GM12873 (cell line): ENCODE results near the gene POLR2B.

Experiments used
- TF ChIP-seq, protein P1 (sequence below): IDR thresholded peaks from 2 replicates; pipeline ENCODE4 v1.5.1; 2012; ENCODE audit warnings: low read depth, mild to moderate bottlenecking, moderate library complexity, low read length, control low read depth; ENCODE audit not compliant: insufficient read depth; ENCODE audit errors: missing control alignments

The POLR2B gene

DNA sequence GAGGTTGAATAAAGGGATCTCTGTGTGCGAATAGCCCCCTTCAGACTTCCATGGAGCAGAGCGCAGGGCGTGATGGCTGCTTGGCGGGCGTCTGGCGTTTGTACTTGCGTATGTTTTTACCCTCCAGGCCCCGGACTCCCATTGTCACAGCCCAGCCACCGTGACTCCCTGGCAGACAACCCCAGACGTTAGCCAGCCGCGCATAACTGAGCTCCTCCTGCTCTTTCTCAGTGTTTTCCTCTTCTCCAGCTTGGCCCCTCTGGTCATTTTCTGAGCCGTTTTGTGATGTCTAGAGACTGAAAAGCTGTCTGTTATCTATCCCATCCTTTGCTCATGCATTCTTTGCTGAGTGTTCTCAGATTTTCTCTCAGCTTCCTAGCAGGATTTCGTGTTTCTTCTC lies 77.2 kb downstream of the POLR2B start:
- TF ChIP-seq, protein P1, sequence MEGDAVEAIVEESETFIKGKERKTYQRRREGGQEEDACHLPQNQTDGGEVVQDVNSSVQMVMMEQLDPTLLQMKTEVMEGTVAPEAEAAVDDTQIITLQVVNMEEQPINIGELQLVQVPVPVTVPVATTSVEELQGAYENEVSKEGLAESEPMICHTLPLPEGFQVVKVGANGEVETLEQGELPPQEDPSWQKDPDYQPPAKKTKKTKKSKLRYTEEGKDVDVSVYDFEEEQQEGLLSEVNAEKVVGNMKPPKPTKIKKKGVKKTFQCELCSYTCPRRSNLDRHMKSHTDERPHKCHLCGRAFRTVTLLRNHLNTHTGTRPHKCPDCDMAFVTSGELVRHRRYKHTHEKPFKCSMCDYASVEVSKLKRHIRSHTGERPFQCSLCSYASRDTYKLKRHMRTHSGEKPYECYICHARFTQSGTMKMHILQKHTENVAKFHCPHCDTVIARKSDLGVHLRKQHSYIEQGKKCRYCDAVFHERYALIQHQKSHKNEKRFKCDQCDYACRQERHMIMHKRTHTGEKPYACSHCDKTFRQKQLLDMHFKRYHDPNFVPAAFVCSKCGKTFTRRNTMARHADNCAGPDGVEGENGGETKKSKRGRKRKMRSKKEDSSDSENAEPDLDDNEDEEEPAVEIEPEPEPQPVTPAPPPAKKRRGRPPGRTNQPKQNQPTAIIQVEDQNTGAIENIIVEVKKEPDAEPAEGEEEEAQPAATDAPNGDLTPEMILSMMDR = no peak

DNA sequence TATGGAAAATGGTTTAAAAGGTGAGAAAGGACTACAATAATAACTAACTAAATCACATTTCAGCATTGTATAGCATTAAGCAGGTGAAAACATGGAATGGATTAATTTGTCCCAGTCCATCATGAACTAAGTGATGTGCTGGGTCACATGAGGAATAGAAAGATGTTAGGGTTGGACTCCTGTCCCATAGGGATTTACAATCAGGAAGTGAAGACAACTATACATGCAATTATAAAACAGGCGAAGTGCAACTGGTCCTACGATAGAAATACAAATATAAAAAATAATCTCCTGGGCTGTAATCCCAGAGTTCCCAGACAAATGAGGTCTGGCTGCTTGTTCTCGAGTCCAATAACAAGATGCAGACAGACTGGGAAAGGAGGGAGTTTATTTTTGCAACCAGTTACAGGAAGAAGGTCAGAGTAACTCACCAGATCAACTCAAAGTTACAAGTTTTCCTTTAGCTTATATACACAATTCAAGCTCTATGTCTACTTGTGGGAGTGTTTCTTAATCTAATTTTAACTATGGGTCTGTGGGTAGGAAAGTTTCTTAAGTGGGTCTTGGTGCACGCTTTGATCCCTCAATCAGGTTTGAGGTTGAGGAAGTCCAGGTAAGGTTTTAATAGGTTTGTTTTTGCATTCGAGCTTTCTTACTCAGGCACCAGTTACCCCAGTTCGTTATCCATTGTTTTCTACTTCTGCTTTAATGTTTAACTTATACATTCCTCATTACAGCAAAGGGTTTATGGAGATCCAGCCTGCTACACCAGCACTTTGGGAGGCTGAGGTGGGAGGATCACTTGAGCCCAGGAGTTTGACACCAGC lies 81.4 kb downstream of the POLR2B start:
- TF ChIP-seq, protein P1 = no peak

DNA sequence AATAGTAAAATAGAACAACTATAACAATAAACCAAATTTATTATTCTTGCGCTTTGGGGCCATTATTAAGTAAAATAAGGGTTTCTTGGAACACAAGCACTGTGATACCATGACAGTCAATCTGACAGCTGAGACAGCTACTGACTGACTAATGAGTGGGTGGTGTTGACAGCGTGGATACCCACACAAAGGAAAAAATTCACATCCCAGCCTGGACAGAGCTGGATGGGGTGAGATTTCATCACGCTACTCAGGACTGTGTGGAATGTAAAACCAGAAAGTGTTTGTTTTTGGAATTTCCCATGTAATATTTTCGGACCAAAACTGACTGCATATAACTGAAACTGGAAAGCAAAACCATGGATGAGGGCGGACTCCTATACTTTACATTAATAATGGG lies 82.7 kb downstream of the POLR2B start:
- TF ChIP-seq, protein P1 = no peak

DNA sequence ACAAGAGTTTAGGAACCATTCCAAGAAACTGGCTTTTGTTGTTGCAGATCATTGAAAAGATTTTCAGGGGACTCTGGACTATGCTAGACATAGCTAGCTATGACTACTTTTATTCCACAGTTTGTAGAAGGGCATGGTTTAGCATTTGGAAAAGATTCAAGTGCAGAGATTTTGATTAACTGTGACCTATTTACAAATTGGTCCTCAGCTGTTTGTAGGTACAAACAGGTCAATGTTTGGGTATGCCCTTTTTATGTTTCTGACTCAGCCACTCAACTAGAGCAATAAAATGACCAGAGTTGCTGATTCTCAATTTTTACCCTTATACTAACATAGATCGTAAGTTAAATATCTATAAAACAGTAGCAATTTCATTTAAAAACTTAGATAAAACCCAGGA lies 84.8 kb downstream of the POLR2B start:
- TF ChIP-seq, protein P1 = no peak

DNA sequence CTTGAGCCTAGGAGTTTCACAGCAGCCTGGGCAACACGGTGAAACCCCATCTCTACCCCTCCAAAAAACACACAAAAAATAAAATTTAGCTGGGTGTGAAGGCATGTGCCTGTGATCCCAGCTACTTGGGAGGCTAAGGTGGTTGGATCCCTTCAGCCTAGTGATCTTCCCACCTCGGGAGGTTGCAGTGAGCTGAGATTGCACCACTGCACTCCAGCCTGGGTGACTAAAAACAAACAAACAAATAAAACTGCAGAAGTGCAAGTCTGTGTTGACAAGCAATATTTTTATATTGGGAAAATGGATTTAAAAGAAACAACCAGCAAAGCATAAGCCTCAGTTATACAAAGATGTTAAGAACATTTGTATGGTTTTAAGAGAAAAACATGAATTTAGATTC lies 85.4 kb downstream of the POLR2B start:
- TF ChIP-seq, protein P1 = no peak

DNA sequence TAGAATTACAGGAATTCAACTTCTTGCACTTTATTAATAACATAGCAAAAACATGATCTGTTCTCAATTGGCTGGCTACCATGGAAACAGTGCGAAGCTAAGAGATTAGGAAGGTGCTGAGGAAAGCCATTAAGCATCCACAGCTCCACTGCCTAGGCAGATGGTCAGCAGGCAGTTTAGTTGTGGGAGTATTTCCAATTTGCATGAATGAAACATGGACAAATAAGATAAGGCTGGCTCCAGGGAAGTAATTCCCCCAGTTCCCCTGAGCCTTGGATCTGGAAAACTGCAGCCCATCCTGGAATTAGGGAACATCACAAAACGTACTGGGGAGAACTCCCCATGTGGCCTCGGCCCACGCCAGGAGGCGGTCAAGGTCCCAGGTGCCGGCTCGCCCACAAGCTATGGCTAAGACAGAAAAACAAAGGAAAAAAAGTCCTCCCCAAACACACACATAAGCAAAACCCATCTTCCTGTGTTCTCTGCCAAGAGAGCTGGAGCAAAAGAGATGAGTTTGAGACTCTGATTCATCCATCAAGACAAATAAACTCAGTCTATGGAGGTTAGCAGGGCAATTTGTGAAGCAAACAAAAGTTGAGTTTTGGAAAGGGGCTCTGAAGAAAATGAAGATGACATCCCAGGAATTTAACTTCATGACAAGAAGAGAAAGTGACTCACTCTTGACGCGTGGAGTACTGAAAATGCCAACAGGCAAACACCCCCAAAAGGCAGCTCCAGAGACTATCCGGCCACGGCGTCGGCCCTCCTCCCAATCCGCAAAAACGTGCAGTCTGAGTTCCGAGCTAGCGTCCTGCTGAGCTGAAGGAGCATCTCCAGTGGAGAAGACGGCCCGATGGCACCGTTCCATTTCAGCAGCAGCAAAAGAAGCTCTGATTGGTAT lies 86.4 kb downstream of the POLR2B start:
- TF ChIP-seq, protein P1 = no peak

DNA sequence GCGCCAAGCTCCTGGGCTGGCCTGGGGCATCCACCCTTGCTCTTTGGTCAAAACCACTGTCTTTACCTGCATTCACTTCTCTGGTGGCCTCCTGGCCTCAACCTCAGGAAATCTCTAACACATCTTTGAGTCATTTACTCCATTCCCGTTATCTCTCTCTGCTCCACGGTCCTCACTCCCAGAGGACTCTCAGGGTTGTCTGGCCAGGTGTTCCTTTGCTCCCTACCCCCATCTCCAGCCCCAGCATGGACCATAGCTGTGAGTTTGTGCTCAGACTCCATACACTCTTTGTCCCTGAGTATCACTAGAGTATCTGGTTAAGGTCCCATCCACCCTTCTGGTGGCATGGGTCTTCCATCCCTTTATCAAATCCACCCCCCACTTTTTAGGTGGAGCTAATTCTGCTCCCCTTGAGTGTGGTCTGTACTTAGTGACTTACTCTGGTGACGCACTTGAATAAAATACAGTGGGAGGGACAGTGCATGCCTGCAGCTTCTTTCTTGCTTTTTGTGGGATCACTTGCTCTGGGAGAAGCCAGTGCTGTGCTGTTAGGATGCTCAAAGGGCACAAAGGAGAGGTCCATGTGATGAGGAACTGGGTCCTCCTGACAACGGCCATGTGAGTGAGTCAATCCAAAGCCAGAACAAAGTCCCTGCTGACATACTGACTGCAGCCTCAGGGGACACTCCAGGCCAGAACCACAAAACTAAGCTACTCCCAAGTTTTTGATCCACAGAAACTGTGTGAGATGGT lies 87.2 kb downstream of the POLR2B start:
- TF ChIP-seq, protein P1 = no peak
